Endothelial cell of umbilical vein (primary cell): ENCODE data around the gene ADA. TPM values are rescaled to one million over a fixed set of nuclear protein-coding genes. Genes with fewer than 3 reads are reported as not detected.
A peak's percentile ranks its signal among the peaks of the same experiment; 100 is the strongest.

ENCODE experiments used
- BruUV-seq: library from RNA; stranded (reverse); fragments of 400-500 nt; replicated peaks from 2 replicates; lab custom pipeline; 2021; lab: Mats Ljungman, UMichigan
- CTCF ChIA-PET: fragments of 300-600, 350-600 bp; sonication (Branson Sonifier 250); formaldehyde crosslinking; loops from one replicate; lab custom pipeline; 2021; ENCODE audit warnings: antibody characterized with exemption, inconsistent platforms; lab: Charles Lee
- POLR2A ChIA-PET: fragments of 300-600, 350-600 bp; sonication (Branson Sonifier 250); formaldehyde crosslinking; loops from one replicate; lab custom pipeline; 2021; ENCODE audit warnings: antibody characterized with exemption, inconsistent platforms; lab: Charles Lee
- DNase-seq: peaks from one replicate; pipeline ENCODE4 v3.0.0-alpha.2; 2011; ENCODE audit warnings: low read depth, low spot score
- FAIRE-seq: peaks from 2 replicates; lab custom pipeline; 2011; peaks lifted over from hg19 to GRCh38; lab: Jason Lieb, UNC
- H2AFZ ChIP-seq: 2 replicates; pipeline ENCODE4 v1.6.0; 2012; ENCODE audit warnings: low read depth, low read length, control low read depth, inconsistent platforms
- H3K27ac ChIP-seq: 2 replicates; pipeline ENCODE4 v1.5.1; 2011; ENCODE audit warnings: low read depth, mild to moderate bottlenecking, control low read depth, low read length, moderate library complexity; ENCODE audit not compliant: insufficient read depth
- H3K27me3 ChIP-seq, 2 experiments: 2 replicates each; pipeline versions ENCODE4 v1.6.0 to v1.6.1; 2011; ENCODE audit warnings: low read length in 2 of 2, mixed read lengths in 1 of 2; ENCODE audit not compliant: control insufficient read depth in 2 of 2, insufficient read depth in 2 of 2
- H3K36me3 ChIP-seq, 2 experiments: 2 replicates in 1 of 2; 3 replicates in 1 of 2; pipeline ENCODE4 v1.5.1; 2011; ENCODE audit warnings: low read length in 2 of 2, mild to moderate bottlenecking in 1 of 2, moderate library complexity in 1 of 2; ENCODE audit not compliant: control insufficient read depth in 2 of 2, insufficient read depth in 2 of 2; ENCODE audit errors: extremely low read depth in 1 of 2
- H3K4me1 ChIP-seq: 3 replicates; pipeline ENCODE4 v1.5.1; 2011; ENCODE audit warnings: mild to moderate bottlenecking, low read length; ENCODE audit not compliant: control insufficient read depth, insufficient read depth; ENCODE audit errors: extremely low read depth
- H3K4me2 ChIP-seq: 2 replicates; pipeline ENCODE4 v1.6.1; 2011; ENCODE audit warnings: low read length, control low read depth, mixed read lengths; ENCODE audit not compliant: insufficient read depth
- H3K4me3 ChIP-seq, 3 experiments: fragments of 200-600 bp in 1 of 3; sonication (generic), shearing (Covaris generic) in 1 of 3; replicated peaks in 1 of 3; 2 replicates each; pipeline ENCODE4 v1.5.1; 2011 to 2016; ENCODE audit warnings: control low read depth in 3 of 3, low read length in 3 of 3, mild to moderate bottlenecking in 2 of 3, inconsistent platforms in 1 of 3, low read depth in 1 of 3, moderate library complexity in 1 of 3; ENCODE audit not compliant: insufficient read depth in 1 of 3
- H3K79me2 ChIP-seq: 2 replicates; pipeline ENCODE4 v1.6.0; 2012; ENCODE audit warnings: low read length, inconsistent platforms; ENCODE audit not compliant: control insufficient read depth, insufficient read depth
- H3K9ac ChIP-seq: replicated peaks from 2 replicates; pipeline ENCODE3; 2011; ENCODE audit warnings: low read length, control low read depth; ENCODE audit not compliant: insufficient read depth; ENCODE audit errors: extremely low read depth
- H3K9me1 ChIP-seq: replicated peaks from 3 replicates; pipeline ENCODE4 v1.6.0; 2011; ENCODE audit warnings: mild to moderate bottlenecking, low read length; ENCODE audit not compliant: control insufficient read depth, insufficient read depth; ENCODE audit errors: extremely low read depth
- H3K9me3 ChIP-seq: replicated peaks from 2 replicates; pipeline ENCODE4 v1.5.1; 2012; ENCODE audit warnings: low read length, inconsistent platforms; ENCODE audit not compliant: control insufficient read depth, insufficient read depth
- H4K20me1 ChIP-seq: replicated peaks from 2 replicates; pipeline ENCODE3; 2011; ENCODE audit warnings: mild to moderate bottlenecking, low read length; ENCODE audit not compliant: control insufficient read depth, insufficient read depth; ENCODE audit errors: extremely low read depth
- EZH2 ChIP-seq: IDR thresholded peaks from 2 replicates; pipeline ENCODE4 v1.6.1; 2012; ENCODE audit warnings: borderline replicate concordance, low read depth, mild to moderate bottlenecking, moderate library complexity, low read length, inconsistent platforms; ENCODE audit not compliant: severe bottlenecking
- MAX ChIP-seq: IDR thresholded peaks from 2 replicates; pipeline ENCODE4 v1.6.1; 2011; ENCODE audit not compliant: insufficient read depth, insufficient read length
- MYC ChIP-seq: IDR thresholded peaks from one replicate; pipeline ENCODE4 v1.6.1; 2011; ENCODE audit warnings: mild to moderate bottlenecking, low read depth, low read length
- POLR2AphosphoS5 ChIP-seq: IDR thresholded peaks from 2 replicates; pipeline ENCODE4 v1.6.1; 2012; ENCODE audit warnings: low read depth, mild to moderate bottlenecking, control low read depth, low read length, moderate library complexity; ENCODE audit not compliant: insufficient read depth
- dilution Hi-C: fragments of 300-500 bp; cut with MboI; formaldehyde crosslinking; loops from one replicate; pipeline ENCODE4 v1.15.0; 2019; ENCODE audit warnings: low sequenced_read_pairs; ENCODE audit not compliant: extremely low pct_ligation_motif_present
- intact Hi-C: fragments of 100-400 bp; cut with micrococcal nuclease; formaldehyde crosslinking; loops from one replicate; pipeline ENCODE4 v1.10.0; 2022
- polyA plus RNA-seq, 4 experiments: library from polyadenylated mRNA; depleted of rRNA in 3 of 4; stranded (reverse) in 3 of 4; unstranded in 1 of 4; fragments of >200 nt; gene quantifications; 2 replicates each; pipeline versions ENCODE4 v1.2.1 to v1.2.3, GENCODE V29; 2011 to 2012; ENCODE audit warnings: missing spikeins in 1 of 4
- total RNA-seq: library from RNA; stranded (reverse); gene quantifications from 2 replicates; pipeline ENCODE4 v1.2.3, GENCODE V29; 2021

Gene ADA
- total and polyA plus RNA-seq, 2 donors (not counting 3 experiments of a cell fraction or from before 2014, with no cell fraction given), result 26.3 to 33.1 TPM

- Histone ChIP-seq H3K9ac (no peak overlapping the region), H3K27ac (no peak overlapping the region)
Measured at GRCh38 chr20:44695674-44696300, 44.3 kb upstream of the ADA start.

GRCh38 chr20:44695295-44695673 lies 43.8 kb upstream of the ADA start:
- H3K4me2 ChIP-seq, result no peak overlapping the region
- no TSS peak for BruUV-seq
- ChIA-PET CTCF (interaction anchor here (5.0 kb wide), 1 partner anchor 37 kb away, joined by 30 read pairs; no protein-coding TSS in a partner anchor), POLR2A (no interaction called here)
- no peaks in the 10 kb centered on the region for H3K79me2 ChIP-seq
- intact Hi-C loops, result loop anchor here (1.0 kb wide), 1 partner anchor 8 kb away; no protein-coding TSS in a partner anchor
- no peak overlapping the region for H3K9ac ChIP-seq
- no peak overlapping the region for H3K27ac ChIP-seq
- H3K36me3 ChIP-seq, result no peaks in the 10 kb centered on the region
- H3K9me3 ChIP-seq, result peaks cover 4% of the 10 kb centered on the region
- no peaks in the 10 kb centered on the region for H3K27me3 ChIP-seq
- DNase-seq, result no peak
- no peak for FAIRE-seq
- H2AFZ ChIP-seq, result no peak overlapping the region
- TF ChIP-seq MAX, result no peak
- TF ChIP-seq POLR2AphosphoS5, result no peak
- no peaks in the 10 kb centered on the region for H3K9me1 ChIP-seq
- dilution Hi-C loops, result no loop called here
- H3K4me1 ChIP-seq, result peaks cover 33% of the 10 kb centered on the region
- H4K20me1 ChIP-seq, result no peaks in the 10 kb centered on the region
- no peak overlapping the region for H3K4me3 ChIP-seq

More at GRCh38 chr20:44695674-44696300, 44.3 kb upstream of the ADA start:
- H3K9me1 ChIP-seq, result no peaks in the 10 kb centered on the region
- H3K4me1 ChIP-seq, result peaks cover 32% of the 10 kb centered on the region
- H2AFZ ChIP-seq, result no peak overlapping the region
- BruUV-seq, result no TSS peak
- DNase-seq, result peak; percentile 54
- intact Hi-C loops (loop anchor here (1.0 kb wide), 1 partner anchor 8 kb away; no protein-coding TSS in a partner anchor), dilution Hi-C loops (no loop called here)
- H3K79me2 ChIP-seq, result no peaks in the 10 kb centered on the region
- peaks cover 4% of the 10 kb centered on the region for H3K9me3 ChIP-seq
- no peaks in the 10 kb centered on the region for H4K20me1 ChIP-seq
- no peak overlapping the region for H3K4me2 ChIP-seq
- TF ChIP-seq EZH2, result no peak
- no peak for TF ChIP-seq MYC
- H3K27me3 ChIP-seq, result no peaks in the 10 kb centered on the region
- ChIA-PET POLR2A (no interaction called here), CTCF (interaction anchor here (0.9 to 5.0 kb wide), 4 partner anchors 11 to 36 kb away, joined by 3 to 30 read pairs (median 5); no protein-coding TSS in a partner anchor)
- no peaks in the 10 kb centered on the region for H3K36me3 ChIP-seq
- no peak overlapping the region for H3K4me3 ChIP-seq
- no peak for FAIRE-seq
